ENCODE measurements around the gene INPP5E. TPM values are rescaled to one million over a fixed set of nuclear protein-coding genes. Genes with fewer than 3 reads are reported as not detected.

Gene INPP5E
- total and polyA plus RNA-seq, 2 experiments from 2014 or later = 5.8 to 13.4 TPM

GRCh38 chr9:136437839-136438547 lies 1.7 kb downstream of the INPP5E start:
- peak overlapping the region; percentile 85 for H3K4me3 Mint-ChIP-seq
- peaks cover 18% of the 10 kb centered on the region for H3K4me1 Mint-ChIP-seq

More at GRCh38 chr9:136437839-136438547, 1.7 kb downstream of the INPP5E start:
- H3K79me2 ChIP-seq (replicated peaks; ENCODE audit: insufficient read depth) = peaks cover 29% of the 10 kb centered on the region
- no peak overlapping the region for H3K27ac ChIP-seq (ENCODE audit: low read depth)
- H2AFZ ChIP-seq = no peak overlapping the region
- H3K9me2 ChIP-seq (ENCODE audit: insufficient read depth) = no peaks in the 10 kb centered on the region
- no peaks in the 10 kb centered on the region for H3K27me3 ChIP-seq (ENCODE audit: insufficient read depth)
- peaks cover 23% of the 10 kb centered on the region for H3F3A ChIP-seq (replicated peaks; ENCODE audit: low read depth)
- TF ChIP-seq CTCF (conservative IDR thresholded peaks at IDR 0.05; ENCODE audit: low read depth in 2 of 2) = no peak
- no peak for TF ChIP-seq CREB1 (CRISPR knock-in tag; IDR thresholded peaks at IDR 0.05; ENCODE audit: low read depth)
- TF ChIP-seq, protein P1, sequence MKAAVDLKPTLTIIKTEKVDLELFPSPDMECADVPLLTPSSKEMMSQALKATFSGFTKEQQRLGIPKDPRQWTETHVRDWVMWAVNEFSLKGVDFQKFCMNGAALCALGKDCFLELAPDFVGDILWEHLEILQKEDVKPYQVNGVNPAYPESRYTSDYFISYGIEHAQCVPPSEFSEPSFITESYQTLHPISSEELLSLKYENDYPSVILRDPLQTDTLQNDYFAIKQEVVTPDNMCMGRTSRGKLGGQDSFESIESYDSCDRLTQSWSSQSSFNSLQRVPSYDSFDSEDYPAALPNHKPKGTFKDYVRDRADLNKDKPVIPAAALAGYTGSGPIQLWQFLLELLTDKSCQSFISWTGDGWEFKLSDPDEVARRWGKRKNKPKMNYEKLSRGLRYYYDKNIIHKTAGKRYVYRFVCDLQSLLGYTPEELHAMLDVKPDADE (IDR thresholded peaks at IDR 0.05) = no peak
- no peak for TF ChIP-seq ZNF462 (CRISPR knock-in tag; IDR thresholded peaks at IDR 0.05)
- no peak for TF ChIP-seq EZH2 (IDR thresholded peaks at IDR 0.05; ENCODE audit: low read depth, unreplicated experiment)
- TF ChIP-seq STAT1 (IDR thresholded peaks at IDR 0.05; ENCODE audit: unreplicated experiment) = no peak
- TF ChIP-seq REST (IDR thresholded peaks at IDR 0.05; ENCODE audit: unreplicated experiment) = no peak
- TF ChIP-seq POLR2AphosphoS5 (IDR thresholded peaks at IDR 0.05; ENCODE audit: low read depth) = no peak
- no peak for TF ChIP-seq JUNB (IDR thresholded peaks at IDR 0.05; ENCODE audit: unreplicated experiment)
- TF ChIP-seq EZH2phosphoT487 (IDR thresholded peaks at IDR 0.05; ENCODE audit: unreplicated experiment) = no peak
- no peak for TF ChIP-seq ZNF331 (CRISPR knock-in tag; IDR thresholded peaks at IDR 0.05; ENCODE audit: low read depth)
- TF ChIP-seq ZNF114 (CRISPR knock-in tag; IDR thresholded peaks at IDR 0.05) = no peak
- no peak for TF ChIP-seq NANOG (IDR thresholded peaks at IDR 0.05; ENCODE audit: borderline replicate concordance)
- ATAC-seq (no peak), DNase-seq (ENCODE audit: low spot score) (no peak)
- H3K4me2 ChIP-seq = peak overlapping the region; percentile 93
- H4K20me1 ChIP-seq (replicated peaks; ENCODE audit: insufficient read depth) = peaks cover 23% of the 10 kb centered on the region; the same call in 1 of the 2 replicates
- 0 out of 3 replicates have a peak, but pooled peaks cover 2% of the 10 kb centered on the region for H3K9me3 Mint-ChIP-seq
- peaks cover 24% of the 10 kb centered on the region for H3K36me3 Mint-ChIP-seq (ENCODE audit: low read depth)
- H3K4me3 ChIP-seq = peak overlapping the region; percentile 85
- H3K27ac Mint-ChIP-seq = no peak overlapping the region
- peaks cover 13% of the 10 kb centered on the region for H3K27me3 Mint-ChIP-seq (ENCODE audit: insufficient read depth, low read depth, poor library complexity)
- H3K36me3 ChIP-seq (ENCODE audit: insufficient read depth) = peaks cover 8% of the 10 kb centered on the region
- no peaks in the 10 kb centered on the region for H3K4me1 ChIP-seq (ENCODE audit: insufficient read depth)
